Measurements from ENCODE around the gene ZNF423.

Gene ZNF423

GRCh38 chr16:49632086-49632794, 223.7 kb downstream of the ZNF423 start:
- Mint-ChIP-seq H3K4me1 (no peaks in the 10 kb centered on the region), H3K4me3 (no peak overlapping the region), H3K27me3 (peaks cover 1% of the 10 kb centered on the region), H3K36me3 (ENCODE audit: low read depth) (no peaks in the 10 kb centered on the region), H3K27ac (no peak overlapping the region), H3K9me3 (no peaks in the 10 kb centered on the region)
- ATAC-seq (no peak), DNase-seq (no peak)

GRCh38 chr16:49631187-49632041, 224.5 kb downstream of the ZNF423 start:
- peaks cover 1% of the 10 kb centered on the region for H3K27me3 Mint-ChIP-seq
- no peaks in the 10 kb centered on the region for H3K4me1 Mint-ChIP-seq
- no peaks in the 10 kb centered on the region for H3K9me3 Mint-ChIP-seq
- DNase-seq: no peak
- H3K36me3 Mint-ChIP-seq (ENCODE audit: low read depth): no peaks in the 10 kb centered on the region
- no peak overlapping the region for H3K27ac Mint-ChIP-seq
- H3K4me3 Mint-ChIP-seq: no peak overlapping the region
- ATAC-seq: peak; percentile 30

- no peaks in the 10 kb centered on the region for H3K36me3 Mint-ChIP-seq (ENCODE audit: low read depth)
- H3K4me1 Mint-ChIP-seq: no peaks in the 10 kb centered on the region
- DNase-seq (no peak), ATAC-seq (no peak)
- peaks cover 1% of the 10 kb centered on the region for H3K27me3 Mint-ChIP-seq
- no peak overlapping the region for H3K4me3 Mint-ChIP-seq
- no peak overlapping the region for H3K27ac Mint-ChIP-seq
- H3K9me3 Mint-ChIP-seq: no peaks in the 10 kb centered on the region
These were observed 225.1 kb downstream of the ZNF423 start for GRCh38 chr16:49630783-49631182.

- H3K36me3 Mint-ChIP-seq (ENCODE audit: low read depth): no peaks in the 10 kb centered on the region
- H3K9me3 Mint-ChIP-seq: no peaks in the 10 kb centered on the region
- ATAC-seq (no peak), DNase-seq (no peak)
- no peaks in the 10 kb centered on the region for H3K27me3 Mint-ChIP-seq
- H3K27ac Mint-ChIP-seq: no peak overlapping the region
- H3K4me1 Mint-ChIP-seq: no peaks in the 10 kb centered on the region
- no peak overlapping the region for H3K4me3 Mint-ChIP-seq
These were observed 226.1 kb downstream of the ZNF423 start for GRCh38 chr16:49629851-49630250.

GRCh38 chr16:49628148-49628547, 227.8 kb downstream of the ZNF423 start:
- no peaks in the 10 kb centered on the region for H3K36me3 Mint-ChIP-seq (ENCODE audit: low read depth)

GRCh38 chr16:49625311-49626065, 230.4 kb downstream of the ZNF423 start:
- Mint-ChIP-seq H3K4me1 (no peaks in the 10 kb centered on the region), H3K9me3 (no peaks in the 10 kb centered on the region), H3K27ac (no peak overlapping the region), H3K36me3 (ENCODE audit: low read depth) (no peaks in the 10 kb centered on the region), H3K27me3 (no peaks in the 10 kb centered on the region), H3K4me3 (no peak overlapping the region)
- ATAC-seq: no peak
- DNase-seq: no peak

More at GRCh38 chr16:49628148-49628547, 227.8 kb downstream of the ZNF423 start:
- H3K9me3 Mint-ChIP-seq: no peaks in the 10 kb centered on the region
- H3K4me1 Mint-ChIP-seq: no peaks in the 10 kb centered on the region
- DNase-seq (no peak), ATAC-seq (no peak)
- no peaks in the 10 kb centered on the region for H3K27me3 Mint-ChIP-seq
- H3K27ac Mint-ChIP-seq: no peak overlapping the region
- no peak overlapping the region for H3K4me3 Mint-ChIP-seq

- ATAC-seq: no peak
- H3K4me1 Mint-ChIP-seq: no peaks in the 10 kb centered on the region
- no peak overlapping the region for H3K4me3 Mint-ChIP-seq
These were observed 232.2 kb downstream of the ZNF423 start for GRCh38 chr16:49623501-49624266.

GRCh38 chr16:49622421-49623402, 233.2 kb downstream of the ZNF423 start:
- H3K4me3 Mint-ChIP-seq: no peak overlapping the region
- H3K27me3 Mint-ChIP-seq: no peaks in the 10 kb centered on the region
- DNase-seq (no peak), ATAC-seq (no peak)
- H3K36me3 Mint-ChIP-seq (ENCODE audit: low read depth): no peaks in the 10 kb centered on the region
- no peak overlapping the region for H3K27ac Mint-ChIP-seq
- no peaks in the 10 kb centered on the region for H3K4me1 Mint-ChIP-seq
- H3K9me3 Mint-ChIP-seq: no peaks in the 10 kb centered on the region

More at GRCh38 chr16:49623501-49624266, 232.2 kb downstream of the ZNF423 start:
- Mint-ChIP-seq H3K36me3 (ENCODE audit: low read depth) (no peaks in the 10 kb centered on the region), H3K27me3 (no peaks in the 10 kb centered on the region), H3K9me3 (no peaks in the 10 kb centered on the region), H3K27ac (no peak overlapping the region)
- no peak for DNase-seq

- DNase-seq (no peak), ATAC-seq (no peak)
- H3K27me3 Mint-ChIP-seq: no peaks in the 10 kb centered on the region
- H3K4me1 Mint-ChIP-seq: no peaks in the 10 kb centered on the region
- no peaks in the 10 kb centered on the region for H3K36me3 Mint-ChIP-seq (ENCODE audit: low read depth)
- H3K4me3 Mint-ChIP-seq: no peak overlapping the region
- H3K9me3 Mint-ChIP-seq: no peaks in the 10 kb centered on the region
- no peak overlapping the region for H3K27ac Mint-ChIP-seq
These were observed 233.9 kb downstream of the ZNF423 start for GRCh38 chr16:49622084-49622390.

GRCh38 chr16:49621241-49622083, 234.4 kb downstream of the ZNF423 start:
- Mint-ChIP-seq H3K36me3 (ENCODE audit: low read depth) (no peaks in the 10 kb centered on the region), H3K27me3 (no peaks in the 10 kb centered on the region), H3K4me1 (no peaks in the 10 kb centered on the region), H3K4me3 (no peak overlapping the region), H3K27ac (no peak overlapping the region), H3K9me3 (no peaks in the 10 kb centered on the region)
- DNase-seq: no peak
- peak; percentile 21 for ATAC-seq

- Mint-ChIP-seq H3K36me3 (ENCODE audit: low read depth) (no peaks in the 10 kb centered on the region), H3K9me3 (no peaks in the 10 kb centered on the region), H3K27me3 (no peaks in the 10 kb centered on the region), H3K4me1 (no peaks in the 10 kb centered on the region), H3K27ac (no peak overlapping the region), H3K4me3 (no peak overlapping the region)
- ATAC-seq: no peak
- DNase-seq: no peak
These were observed 235.1 kb downstream of the ZNF423 start for GRCh38 chr16:49620869-49621240.

GRCh38 chr16:49620158-49620868, 235.6 kb downstream of the ZNF423 start:
- no peaks in the 10 kb centered on the region for H3K9me3 Mint-ChIP-seq

More at GRCh38 chr16:49620158-49620868, 235.6 kb downstream of the ZNF423 start:
- H3K27me3 Mint-ChIP-seq: no peaks in the 10 kb centered on the region
- H3K4me1 Mint-ChIP-seq: no peaks in the 10 kb centered on the region
- H3K36me3 Mint-ChIP-seq (ENCODE audit: low read depth): no peaks in the 10 kb centered on the region
- H3K27ac Mint-ChIP-seq: no peak overlapping the region
- ATAC-seq: no peak
- no peak overlapping the region for H3K4me3 Mint-ChIP-seq
- DNase-seq: no peak

All from activated naive CD8-positive, alpha-beta T cell treated with anti-CD3 and anti-CD28 coated beads, Interleukin-2, amount 50 U/mL, for 24 hours (primary cell).